Effector memory CD4-positive, alpha-beta T cell (primary cell): ENCODE data around the gene OGT.
"Not testable (repeated sequence)": the region's sequence is repeated elsewhere in the genome, so short reads cannot be mapped to it uniquely, and the experiment has no call there.

ENCODE experiments used
- DNase-seq, 3 donors: peaks; one replicate each; pipeline ENCODE4 v3.0.0-alpha.2; 2020
- H3K27ac ChIP-seq: 2 replicates; pipeline ENCODE4 v1.7.0; 2013; ENCODE audit warnings: mild to moderate bottlenecking, low read length, moderate library complexity; ENCODE audit not compliant: insufficient read depth, poor library complexity, severe bottlenecking
- H3K27me3 ChIP-seq: replicated peaks from 2 replicates; pipeline ENCODE4 v1.7.0; 2013; ENCODE audit warnings: mild to moderate bottlenecking, low read length; ENCODE audit not compliant: insufficient read depth, control insufficient read depth, poor library complexity, severe bottlenecking
- H3K36me3 ChIP-seq: 2 replicates; pipeline ENCODE4 v1.7.0; 2013; ENCODE audit warnings: mild to moderate bottlenecking, low read length, moderate library complexity; ENCODE audit not compliant: control insufficient read depth, insufficient read depth
- H3K4me1 ChIP-seq: 2 replicates; pipeline ENCODE4 v1.7.0; 2013; ENCODE audit warnings: low read length, mild to moderate bottlenecking; ENCODE audit not compliant: control insufficient read depth, insufficient read depth, poor library complexity, severe bottlenecking
- H3K4me3 ChIP-seq: 2 replicates; pipeline ENCODE4 v1.7.0; 2013; ENCODE audit warnings: low read length, low read depth, mild to moderate bottlenecking; ENCODE audit not compliant: insufficient read depth, poor library complexity, severe bottlenecking
- H3K9me3 ChIP-seq: 2 replicates; pipeline ENCODE4 v1.7.0; 2013; ENCODE audit warnings: mild to moderate bottlenecking, low read length, moderate library complexity; ENCODE audit not compliant: control insufficient read depth

OGT gene

DNA sequence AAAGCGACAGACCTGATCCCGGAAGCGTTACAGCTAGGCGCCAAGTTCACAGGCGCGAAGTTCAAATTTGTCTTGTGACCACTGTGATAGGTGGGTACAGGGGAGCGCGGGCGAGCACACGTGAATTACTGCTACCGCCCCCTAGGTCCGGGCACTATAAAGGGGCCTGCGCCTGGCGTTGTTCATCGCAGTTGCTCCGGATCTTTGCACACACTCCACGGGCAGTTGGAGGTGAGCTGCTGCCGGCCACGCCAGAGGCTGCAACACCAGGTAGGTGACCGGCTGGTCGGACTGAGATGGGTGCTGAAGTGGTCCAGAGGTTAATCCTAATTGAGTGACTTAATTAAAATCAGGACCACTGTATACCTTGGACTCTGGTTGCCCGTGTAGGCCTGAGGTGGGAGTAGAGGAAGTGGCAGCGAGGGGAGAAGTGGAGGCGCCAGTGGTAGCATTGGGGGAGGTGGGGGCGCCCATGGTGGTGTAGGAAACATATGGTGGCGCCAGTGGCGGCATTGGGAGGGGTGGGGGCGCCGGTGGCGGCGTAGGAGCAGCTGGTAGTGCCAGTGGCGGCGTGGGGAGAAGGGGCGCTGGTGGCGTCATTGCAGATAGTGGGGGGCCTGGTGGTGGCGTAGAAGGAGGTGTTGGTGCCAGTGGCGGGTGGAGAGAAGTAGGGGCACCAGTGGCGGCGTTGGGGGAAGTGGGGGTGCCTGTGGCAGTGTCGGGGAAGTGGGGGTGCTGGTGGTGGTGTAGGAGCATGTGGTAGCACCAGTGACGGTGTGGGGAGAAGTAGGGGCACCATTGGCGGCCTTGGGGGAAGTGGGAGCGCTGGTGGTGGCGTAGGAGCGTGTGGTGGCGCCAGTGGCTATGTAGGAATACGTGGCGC lies 45.6 kb downstream of the OGT start, which contains the start of gene GCNA:
Gene GCNA (plus strand): TSS at position 185 of the 883 bp plus-strand sequence. CDS start 2,385 bp downstream, outside the sequence.
- Histone ChIP-seq H3K36me3 (peaks cover 13% of the 10 kb centered on the region), H3K27me3 (no peaks in the 10 kb centered on the region), H3K4me1 (no peaks in the 10 kb centered on the region), H3K9me3 (no peaks in the 10 kb centered on the region), H3K4me3 (no peak within 1 kb of the TSS), H3K27ac (no peak within 1 kb of the TSS)
- no peak for DNase-seq

DNA sequence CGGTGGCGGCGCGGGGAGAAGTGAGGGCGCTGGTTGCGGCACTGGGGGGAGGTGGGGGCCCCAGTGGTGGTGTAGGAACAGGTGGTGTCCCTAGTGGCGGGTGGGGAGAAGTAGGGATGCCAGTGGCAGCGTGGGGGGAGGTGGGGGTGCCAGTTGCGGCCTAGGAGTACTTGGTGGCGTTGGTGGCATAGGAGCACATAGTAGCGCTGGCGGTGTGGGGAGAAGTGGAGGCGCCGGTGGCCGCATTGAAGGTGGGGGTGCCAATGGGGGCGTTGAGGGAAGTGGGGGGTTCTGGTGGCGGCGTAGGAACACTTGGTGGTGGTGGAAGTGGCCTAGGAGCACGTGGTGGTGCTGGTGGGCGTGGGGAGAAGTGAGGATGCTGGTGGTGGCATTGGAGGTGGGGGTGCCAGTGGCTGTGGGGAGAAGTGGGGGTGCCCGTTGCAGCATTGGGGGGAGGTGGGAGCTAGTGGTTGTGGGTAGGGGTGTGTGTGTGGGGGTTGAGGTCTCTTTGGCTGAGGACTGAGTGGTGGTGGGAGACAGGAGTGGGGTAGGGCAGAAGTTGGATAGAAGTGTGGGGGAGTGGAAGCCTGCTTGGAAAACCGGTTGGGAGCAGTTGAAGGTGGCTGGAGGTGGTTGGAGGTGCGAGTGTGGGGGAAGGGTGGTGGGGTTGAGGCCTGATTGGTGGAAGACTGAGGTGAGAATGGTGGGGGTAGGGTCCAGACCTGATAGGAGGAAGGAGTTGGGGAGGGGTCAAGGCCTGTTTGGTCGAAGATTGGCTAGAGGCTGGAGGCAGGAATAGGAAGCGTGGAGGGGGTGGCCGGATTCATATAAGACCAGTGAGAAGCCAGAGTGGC lies 46.5 kb downstream of the OGT start:
- peaks cover 10% of the 10 kb centered on the region for H3K36me3 ChIP-seq
- H3K27ac ChIP-seq, result no peak overlapping the region
- H3K4me3 ChIP-seq, result no peak overlapping the region
- DNase-seq, result no peak
- no peaks in the 10 kb centered on the region for H3K27me3 ChIP-seq
- no peaks in the 10 kb centered on the region for H3K4me1 ChIP-seq
- H3K9me3 ChIP-seq, result no peaks in the 10 kb centered on the region

GRCh38 chrX:71579990-71580380 lies 47.1 kb downstream of the OGT start:
- H3K27me3 ChIP-seq, result no peaks in the 10 kb centered on the region
- H3K4me3 ChIP-seq, result no peak overlapping the region
- H3K27ac ChIP-seq, result no peak overlapping the region
- H3K9me3 ChIP-seq, result no peaks in the 10 kb centered on the region
- no peaks in the 10 kb centered on the region for H3K4me1 ChIP-seq
- H3K36me3 ChIP-seq, result peaks cover 6% of the 10 kb centered on the region
- no peak for DNase-seq

GRCh38 chrX:71581210-71581609 lies 48.3 kb downstream of the OGT start:
- Histone ChIP-seq H3K4me1 (no peaks in the 10 kb centered on the region), H3K27ac (no peak overlapping the region), H3K36me3 (no peaks in the 10 kb centered on the region), H3K4me3 (no peak overlapping the region), H3K9me3 (no peaks in the 10 kb centered on the region), H3K27me3 (no peaks in the 10 kb centered on the region)
- DNase-seq, result no peak

- H3K27ac ChIP-seq, result no peak overlapping the region
- H3K9me3 ChIP-seq, result no peaks in the 10 kb centered on the region
- no peak overlapping the region for H3K4me3 ChIP-seq
- H3K36me3 ChIP-seq, result no peaks in the 10 kb centered on the region
- H3K27me3 ChIP-seq, result no peaks in the 10 kb centered on the region
- DNase-seq, result no peak
- H3K4me1 ChIP-seq, result no peaks in the 10 kb centered on the region
These were observed 54.0 kb downstream of the OGT start for GRCh38 chrX:71586929-71587328.

DNA sequence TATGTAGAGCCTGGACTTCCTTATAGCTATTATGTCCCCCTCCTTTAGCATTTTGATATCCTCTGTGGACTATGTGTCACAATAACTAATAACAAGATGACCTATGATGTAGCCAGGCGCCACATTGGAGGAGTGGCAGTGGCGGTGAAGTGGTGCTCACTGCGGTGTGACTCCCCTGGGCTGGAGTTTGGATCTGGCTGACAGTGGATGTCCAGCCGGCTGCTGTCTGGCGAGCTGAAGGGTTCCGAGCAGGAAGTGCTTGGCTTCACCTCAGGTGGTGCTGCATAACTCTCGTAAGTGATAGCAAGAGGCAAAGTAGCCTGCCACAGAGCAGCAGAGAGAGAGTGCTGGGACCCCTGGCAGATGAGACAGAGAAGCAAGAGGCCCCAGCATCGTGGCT lies 60.3 kb downstream of the OGT start:
- H3K27me3 ChIP-seq, H3K36me3 ChIP-seq, H3K4me3 ChIP-seq, H3K9me3 ChIP-seq, H3K27ac ChIP-seq, DNase-seq, H3K4me1 ChIP-seq: not testable (repeated sequence)

DNA sequence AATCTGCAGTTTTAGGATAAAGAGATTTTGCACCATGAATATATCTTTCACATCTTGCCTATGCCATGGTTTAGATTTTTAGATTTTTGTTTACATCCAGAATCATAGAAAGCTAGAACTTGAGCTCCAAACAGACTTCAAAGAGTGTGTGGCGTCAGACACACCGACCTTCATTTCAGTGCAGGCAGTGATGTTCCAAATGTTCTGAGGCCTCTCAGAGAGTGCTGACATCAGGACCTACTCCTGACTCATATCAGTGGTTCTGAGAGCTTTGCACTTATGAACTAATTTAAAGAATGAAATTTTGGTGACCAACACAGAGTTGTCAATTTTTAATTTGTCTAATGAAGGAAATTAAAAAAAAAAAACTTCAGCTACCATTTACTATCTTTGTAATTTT lies 67.1 kb downstream of the OGT start:
- DNase-seq, result no peak
- no peaks in the 10 kb centered on the region for H3K4me1 ChIP-seq
- no peak overlapping the region for H3K27ac ChIP-seq
- H3K36me3 ChIP-seq, result peaks cover 14% of the 10 kb centered on the region
- H3K27me3 ChIP-seq, result no peaks in the 10 kb centered on the region
- H3K4me3 ChIP-seq, result no peak overlapping the region
- H3K9me3 ChIP-seq, result no peaks in the 10 kb centered on the region

GRCh38 chrX:71603618-71604017 lies 70.7 kb downstream of the OGT start:
- no peak for DNase-seq
- Histone ChIP-seq H3K4me3 (no peak overlapping the region), H3K36me3 (peaks cover 21% of the 10 kb centered on the region), H3K27ac (no peak overlapping the region), H3K9me3 (no peaks in the 10 kb centered on the region), H3K27me3 (no peaks in the 10 kb centered on the region), H3K4me1 (peaks cover 15% of the 10 kb centered on the region)

DNA sequence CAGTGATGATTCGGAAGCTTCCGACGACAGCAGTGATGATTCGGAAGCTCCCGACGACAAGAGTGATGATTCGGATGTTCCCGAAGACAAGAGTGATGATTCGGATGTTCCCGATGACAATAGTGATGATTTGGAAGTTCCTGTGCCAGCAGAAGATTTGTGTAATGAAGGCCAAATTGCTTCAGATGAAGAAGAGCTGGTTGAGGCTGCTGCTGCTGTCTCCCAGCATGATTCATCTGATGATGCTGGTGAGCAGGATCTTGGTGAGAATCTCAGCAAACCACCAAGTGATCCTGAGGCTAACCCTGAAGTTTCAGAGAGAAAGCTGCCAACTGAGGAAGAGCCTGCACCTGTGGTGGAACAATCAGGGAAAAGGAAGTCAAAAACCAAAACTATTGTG lies 71.2 kb downstream of the OGT start:
- no peaks in the 10 kb centered on the region for H3K9me3 ChIP-seq
- no peak for DNase-seq
- H3K4me1 ChIP-seq, result peaks cover 21% of the 10 kb centered on the region
- no peak overlapping the region for H3K27ac ChIP-seq
- no peaks in the 10 kb centered on the region for H3K27me3 ChIP-seq
- no peak overlapping the region for H3K4me3 ChIP-seq
- H3K36me3 ChIP-seq, result peaks cover 20% of the 10 kb centered on the region
